DND-41 (cell line): ENCODE data around the gene RALGDS.

Experiments
- CTCF ChIP-seq: IDR thresholded peaks from 2 replicates; pipeline ENCODE4 v1.5.1; 2012; ENCODE audit warnings: borderline replicate concordance, low read length, moderate library complexity, mild to moderate bottlenecking; ENCODE audit not compliant: poor library complexity, severe bottlenecking; ENCODE audit errors: extremely low read depth
- EZH2 ChIP-seq: IDR thresholded peaks from 3 replicates; pipeline ENCODE4 v1.6.1; 2012; ENCODE audit warnings: borderline replicate concordance, low read depth, mild to moderate bottlenecking, moderate library complexity, low read length, inconsistent platforms; ENCODE audit not compliant: severe bottlenecking

GRCh38 chr9:133112663-133113026 lies 8.4 kb downstream of the RALGDS start:
- TF ChIP-seq CTCF (no peak), EZH2 (no peak)
